ENCODE data around the gene BTNL3.
"Not testable (repeated sequence)": the region's sequence is repeated elsewhere in the genome, so short reads cannot be mapped to it uniquely, and the experiment has no call there.

The BTNL3 gene

DNA sequence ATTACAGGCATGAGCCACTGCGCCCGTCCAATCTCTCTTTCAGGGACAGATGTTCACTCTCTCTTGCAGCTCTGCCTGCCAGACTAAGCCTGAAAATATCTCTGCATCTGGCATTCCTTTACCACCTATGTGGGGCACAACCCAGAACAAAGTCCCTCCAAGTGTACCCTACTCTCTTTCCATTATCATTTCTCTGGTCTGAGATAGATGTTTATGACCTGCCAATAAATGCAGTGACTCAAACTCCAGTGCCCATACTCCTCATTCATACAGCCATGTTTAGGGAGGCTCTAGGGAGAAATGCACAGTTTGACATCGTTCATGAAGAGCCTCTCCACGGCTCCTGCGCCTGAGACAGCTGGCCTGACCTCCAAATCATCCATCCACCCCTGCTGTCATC is at the start of gene BTNL3:
Gene BTNL3, plus strand, starts transcription at position 255 of the 400 bp plus-strand sequence. CDS start 183 bp downstream, outside the sequence.
- DNase-seq: no peak

DNA sequence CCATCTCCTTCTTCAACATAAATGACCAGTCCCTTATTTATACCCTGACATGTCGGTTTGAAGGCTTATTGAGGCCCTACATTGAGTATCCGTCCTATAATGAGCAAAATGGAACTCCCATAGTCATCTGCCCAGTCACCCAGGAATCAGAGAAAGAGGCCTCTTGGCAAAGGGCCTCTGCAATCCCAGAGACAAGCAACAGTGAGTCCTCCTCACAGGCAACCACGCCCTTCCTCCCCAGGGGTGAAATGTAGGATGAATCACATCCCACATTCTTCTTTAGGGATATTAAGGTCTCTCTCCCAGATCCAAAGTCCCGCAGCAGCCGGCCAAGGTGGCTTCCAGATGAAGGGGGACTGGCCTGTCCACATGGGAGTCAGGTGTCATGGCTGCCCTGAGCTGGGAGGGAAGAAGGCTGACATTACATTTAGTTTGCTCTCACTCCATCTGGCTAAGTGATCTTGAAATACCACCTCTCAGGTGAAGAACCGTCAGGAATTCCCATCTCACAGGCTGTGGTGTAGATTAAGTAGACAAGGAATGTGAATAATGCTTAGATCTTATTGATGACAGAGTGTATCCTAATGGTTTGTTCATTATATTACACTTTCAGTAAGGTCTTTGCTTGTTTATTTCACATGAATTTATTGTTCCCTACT is 38.2 kb upstream of the BTNL3 start:
- DNase-seq: no peak

- DNase-seq: no peak
Measured at GRCh38 chr5:180959661-180960060, 29.0 kb upstream of the BTNL3 start.

- no peak for DNase-seq
Measured at GRCh38 chr5:180960209-180960608, 28.4 kb upstream of the BTNL3 start.

- DNase-seq: no peak
Measured at GRCh38 chr5:180969406-180969805, 19.2 kb upstream of the BTNL3 start.

GRCh38 chr5:180970336-180970735 is 18.3 kb upstream of the BTNL3 start:
- DNase-seq: no peak

DNA sequence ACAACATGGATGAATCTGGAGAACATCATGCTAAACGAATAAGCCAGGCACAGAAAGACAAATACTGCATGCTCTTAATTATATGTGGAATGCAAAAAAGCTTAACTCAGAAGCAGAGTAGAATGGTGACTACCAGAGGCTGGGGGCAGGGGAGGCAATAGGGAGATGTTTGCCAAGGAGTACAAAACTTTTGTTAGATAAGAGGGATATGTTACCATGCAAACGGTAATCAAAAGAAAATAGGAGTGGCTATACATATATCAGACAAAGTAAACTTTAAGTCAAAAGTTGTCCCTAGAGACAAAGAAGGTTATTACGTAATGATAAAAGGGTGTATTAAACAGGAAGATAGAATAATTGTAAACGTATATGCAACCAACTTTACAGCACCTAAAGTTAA is 17.8 kb upstream of the BTNL3 start:
- DNase-seq: no peak

DNA sequence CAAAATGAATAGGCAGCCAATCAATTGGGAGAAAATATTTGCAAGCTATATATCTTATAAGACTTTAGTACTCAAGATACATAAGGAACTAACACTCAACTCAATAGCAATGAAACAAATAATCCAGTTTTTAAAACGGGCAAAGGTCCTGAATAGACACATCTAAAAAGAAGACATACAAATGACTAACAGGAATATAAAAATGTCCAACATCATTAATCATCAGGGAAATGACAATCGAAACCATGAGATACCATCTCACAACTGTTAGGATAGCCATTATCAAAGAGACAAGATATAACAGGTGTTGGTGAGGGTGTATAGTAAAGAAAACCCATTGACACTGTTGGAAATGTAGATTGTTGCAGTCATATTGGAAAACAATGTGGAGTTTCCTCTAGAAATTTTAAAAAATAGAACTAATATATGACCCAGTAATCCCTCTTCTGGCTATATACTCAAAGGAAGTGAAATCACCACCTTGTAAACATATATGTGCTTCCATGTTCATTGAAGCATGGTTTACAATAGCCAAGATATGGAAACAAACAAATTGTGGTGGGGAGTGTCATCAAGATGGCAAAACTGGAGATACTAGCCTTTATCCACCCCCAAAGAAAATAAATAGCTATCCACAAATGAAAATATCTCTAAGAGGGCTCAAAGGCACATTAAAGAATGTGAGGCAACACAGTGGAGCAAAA is 13.9 kb upstream of the BTNL3 start:
- DNase-seq: no peak

DNA sequence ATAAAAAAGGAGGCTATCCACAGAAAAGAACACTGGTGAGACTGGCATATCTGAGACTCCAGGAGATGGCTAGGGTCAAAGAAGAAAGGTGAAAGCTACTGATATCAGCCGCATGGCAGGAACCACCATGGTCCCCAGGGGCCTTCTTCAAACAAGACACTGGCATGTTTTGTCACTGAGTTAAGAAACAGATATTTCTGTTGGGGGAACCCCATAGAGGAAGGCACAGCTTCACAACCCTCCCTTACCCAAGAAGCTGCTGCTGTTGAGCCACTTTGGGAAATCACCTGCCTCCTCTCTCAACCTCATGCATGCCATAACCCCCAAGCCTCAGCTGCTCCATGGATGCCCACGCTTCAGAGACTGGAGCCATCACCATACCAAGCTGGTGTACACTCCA is 13.3 kb upstream of the BTNL3 start:
- DNase-seq: no peak

GRCh38 chr5:180976518-180976917 is 12.1 kb upstream of the BTNL3 start:
- DNase-seq: no peak

DNA sequence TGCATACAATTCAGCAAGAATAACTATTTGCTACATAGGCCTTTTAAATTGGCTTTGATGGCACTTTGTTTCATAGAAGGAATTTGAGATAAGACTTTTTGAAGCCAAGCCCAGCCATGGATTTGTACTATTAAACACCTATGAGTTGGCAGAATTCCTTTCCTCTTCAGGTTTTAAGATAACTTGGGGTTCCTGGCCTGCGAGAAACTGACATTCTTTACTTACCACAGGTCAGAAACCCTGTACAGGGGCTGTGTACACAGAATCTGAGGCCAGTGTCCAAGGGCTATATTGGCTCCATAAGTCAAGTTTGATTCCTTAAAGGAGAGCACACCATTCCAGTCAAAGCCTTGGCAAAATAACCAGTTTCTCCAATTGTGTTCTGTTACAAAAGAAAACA is 10.8 kb upstream of the BTNL3 start:
- no peak for DNase-seq

GRCh38 chr5:180982008-180982741 is 6.5 kb upstream of the BTNL3 start:
- no peak for DNase-seq

- no peak for DNase-seq
Measured at GRCh38 chr5:180988016-180988415, 630 bp upstream of the BTNL3 start.

- no peak for DNase-seq
Measured at GRCh38 chr5:180990086-180990881, 1.6 kb downstream of the BTNL3 start.

DNA sequence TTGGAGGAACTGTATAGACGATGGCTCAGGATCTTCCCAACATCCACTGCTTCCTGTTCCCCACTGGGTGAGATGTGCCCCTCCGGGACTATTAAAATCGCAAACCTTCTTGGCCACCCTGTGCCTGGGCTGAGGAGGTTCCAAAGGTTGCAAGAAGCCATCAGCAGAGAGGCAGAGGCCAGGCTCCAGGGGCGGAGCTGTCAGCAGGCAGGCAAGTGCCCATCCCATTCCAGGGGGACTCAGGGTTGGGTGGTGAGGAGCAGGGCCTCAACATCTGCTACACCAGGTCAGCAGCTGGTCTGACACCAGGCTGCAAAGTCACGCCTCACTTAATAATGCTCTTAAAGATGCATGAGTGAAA is 2.2 kb downstream of the BTNL3 start:
- no peak for DNase-seq

DNA sequence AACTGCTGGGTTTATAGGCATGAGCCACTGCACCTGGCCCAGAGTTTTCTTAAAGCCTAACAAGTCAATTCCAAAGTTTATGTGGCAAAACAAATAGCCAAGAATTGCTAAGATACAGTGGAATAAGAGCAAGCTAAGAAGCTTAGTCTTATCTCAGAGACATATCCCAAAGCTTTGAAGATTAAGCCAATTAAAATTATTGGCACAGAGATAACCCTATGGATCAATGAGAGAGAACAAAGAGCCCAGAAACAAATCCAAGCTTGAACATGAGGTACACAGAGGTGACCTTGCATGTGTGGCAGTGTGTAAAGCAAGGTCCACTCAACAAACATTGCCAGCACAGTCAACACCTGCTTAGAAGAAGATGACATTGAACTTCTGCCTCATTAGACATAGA is 13.3 kb downstream of the BTNL3 start:
- no peak for DNase-seq

DNA sequence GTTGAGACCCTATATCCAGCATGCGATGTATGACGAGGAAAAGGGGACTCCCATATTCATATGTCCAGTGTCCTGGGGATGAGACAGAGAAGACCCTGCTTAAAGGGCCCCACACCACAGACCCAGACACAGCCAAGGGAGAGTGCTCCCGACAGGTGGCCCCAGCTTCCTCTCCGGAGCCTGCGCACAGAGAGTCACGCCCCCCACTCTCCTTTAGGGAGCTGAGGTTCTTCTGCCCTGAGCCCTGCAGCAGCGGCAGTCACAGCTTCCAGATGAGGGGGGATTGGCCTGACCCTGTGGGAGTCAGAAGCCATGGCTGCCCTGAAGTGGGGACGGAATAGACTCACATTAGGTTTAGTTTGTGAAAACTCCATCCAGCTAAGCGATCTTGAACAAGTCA is 17.1 kb downstream of the BTNL3 start:
- DNase-seq: no peak

GRCh38 chr5:181008136-181008535 is 19.5 kb downstream of the BTNL3 start:
- DNase-seq: no peak

DNA sequence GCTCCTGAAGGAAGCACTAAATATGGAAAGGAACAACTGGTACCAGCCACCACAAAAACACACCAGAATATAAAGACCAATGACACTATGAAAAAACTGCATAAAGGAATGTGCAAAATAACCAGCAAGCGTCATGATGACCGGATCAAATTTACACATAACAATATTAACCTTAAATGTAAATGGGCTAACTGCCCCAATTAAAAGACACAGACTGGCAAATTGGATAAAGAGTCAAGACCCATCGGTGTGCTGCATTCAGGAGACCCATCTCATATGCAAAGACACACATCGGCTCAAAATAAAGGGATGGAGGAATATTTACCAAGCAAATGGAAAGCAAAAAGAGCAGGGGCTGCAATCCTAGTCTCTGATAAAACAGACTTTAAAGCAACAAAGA is 21.4 kb downstream of the BTNL3 start:
- DNase-seq: not testable (repeated sequence)

DNA sequence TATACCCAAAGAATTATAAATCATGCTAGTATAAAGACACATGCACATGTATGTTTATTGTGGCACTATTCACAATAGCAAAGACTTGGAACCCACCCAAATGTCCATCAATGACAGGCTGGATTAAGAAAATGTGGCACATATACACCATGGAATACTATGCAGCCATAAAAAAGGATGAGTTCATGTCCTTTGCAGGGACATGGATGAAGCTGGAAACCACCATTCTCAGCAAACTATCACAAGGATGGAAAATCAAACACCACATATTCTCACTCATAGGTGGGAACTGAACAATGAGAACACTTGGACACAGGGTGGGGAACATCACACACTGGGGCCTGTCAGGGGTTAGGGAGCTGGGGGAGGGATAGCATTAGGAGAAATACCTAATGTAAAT is 26.0 kb downstream of the BTNL3 start:
- not testable (repeated sequence) for DNase-seq

GRCh38 chr5:181017448-181017847 is 28.8 kb downstream of the BTNL3 start:
- not testable (repeated sequence) for DNase-seq

DNA sequence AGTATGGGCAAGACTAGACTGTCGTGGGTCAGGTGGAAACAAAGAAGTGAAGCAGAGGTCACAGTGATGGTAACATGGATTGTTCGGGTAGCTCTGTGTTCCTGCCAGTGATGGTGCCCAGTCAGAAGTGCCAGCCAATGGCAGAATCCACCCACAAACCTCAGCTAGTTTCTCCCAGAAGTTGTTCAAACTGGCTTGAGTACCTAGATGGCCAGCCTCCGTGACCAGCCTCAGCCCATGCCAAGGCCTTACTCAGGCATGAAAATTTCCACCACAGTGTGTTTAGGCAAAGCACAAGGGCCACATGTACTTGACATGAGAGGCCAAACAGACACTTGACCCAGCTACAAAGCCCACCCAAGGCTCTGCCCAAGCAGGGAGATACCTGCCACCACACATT is 32.0 kb downstream of the BTNL3 start:
- DNase-seq: no peak
